ENCODE results near the gene CAPN7. TPM values are rescaled to one million over a fixed set of nuclear protein-coding genes. Genes with fewer than 3 reads are reported as not detected.

Gene CAPN7
- total RNA-seq, 2 donors from 2014 or later: 45.1 to 46.7 TPM

- H3K27ac ChIP-seq: no peak overlapping the region
- H3K4me1 ChIP-seq (replicated peaks): no peaks in the 10 kb centered on the region
- no peaks in the 10 kb centered on the region for H3K9me3 ChIP-seq
- H3K36me3 ChIP-seq: no peaks in the 10 kb centered on the region
- TF ChIP-seq POLR2A (IDR thresholded peaks at IDR 0.05) (no peak), CTCF (IDR thresholded peaks at IDR 0.05) (no peak), POLR2AphosphoS5 (IDR thresholded peaks at IDR 0.05) (no peak)
- H3K4me3 ChIP-seq: no peak overlapping the region
- intact Hi-C loops (cut with DNase I): no loop called here
- no peak for DNase-seq (ENCODE audit: low spot score)
- no peaks in the 10 kb centered on the region for H3K27me3 ChIP-seq (replicated peaks; ENCODE audit: insufficient read depth)
- 72% methylated on average over 4 of the region's 4 CpGs for WGBS
Measured at GRCh38 chr3:15279205-15279604, 73.2 kb downstream of the CAPN7 start.

- no peaks in the 10 kb centered on the region for H3K36me3 ChIP-seq
- WGBS: 72% methylated on average over 12 of the region's 12 CpGs
- TF ChIP-seq POLR2AphosphoS5 (IDR thresholded peaks at IDR 0.05) (no peak), POLR2A (IDR thresholded peaks at IDR 0.05) (no peak), CTCF (IDR thresholded peaks at IDR 0.05) (no peak)
- DNase-seq (ENCODE audit: low spot score): no peak
- no peaks in the 10 kb centered on the region for H3K9me3 ChIP-seq
- intact Hi-C loops (cut with DNase I): no loop called here
- no peaks in the 10 kb centered on the region for H3K27me3 ChIP-seq (replicated peaks; ENCODE audit: insufficient read depth)
- H3K4me1 ChIP-seq (replicated peaks): no peaks in the 10 kb centered on the region
- H3K27ac ChIP-seq: no peak overlapping the region
- no peak overlapping the region for H3K4me3 ChIP-seq
Measured at GRCh38 chr3:15279671-15280402, 73.8 kb downstream of the CAPN7 start.

- intact Hi-C loops (cut with DNase I): no loop called here
- Histone ChIP-seq H3K36me3 (no peaks in the 10 kb centered on the region), H3K4me3 (no peak overlapping the region), H3K4me1 (replicated peaks) (no peaks in the 10 kb centered on the region), H3K9me3 (no peaks in the 10 kb centered on the region), H3K27me3 (replicated peaks; ENCODE audit: insufficient read depth) (no peaks in the 10 kb centered on the region), H3K27ac (no peak overlapping the region)
- TF ChIP-seq POLR2AphosphoS5 (IDR thresholded peaks at IDR 0.05) (no peak), CTCF (IDR thresholded peaks at IDR 0.05) (no peak)
- 95% methylated on average over 10 of the region's 10 CpGs for WGBS
- no peak for DNase-seq (ENCODE audit: low spot score)
Measured at GRCh38 chr3:15280853-15281532, 74.9 kb downstream of the CAPN7 start.

GRCh38 chr3:15281817-15282216 lies 75.8 kb downstream of the CAPN7 start:
- Histone ChIP-seq H3K9me3 (no peaks in the 10 kb centered on the region), H3K27ac (no peak overlapping the region), H3K27me3 (replicated peaks; ENCODE audit: insufficient read depth) (no peaks in the 10 kb centered on the region), H3K4me1 (replicated peaks) (no peaks in the 10 kb centered on the region), H3K4me3 (no peak overlapping the region), H3K36me3 (no peaks in the 10 kb centered on the region)
- intact Hi-C loops (cut with DNase I): no loop called here
- TF ChIP-seq POLR2AphosphoS5 (IDR thresholded peaks at IDR 0.05) (no peak), POLR2A (IDR thresholded peaks at IDR 0.05) (no peak), CTCF (IDR thresholded peaks at IDR 0.05) (no peak)
- no peak for DNase-seq (ENCODE audit: low spot score)
- WGBS: 92% methylated on average over 9 of the region's 9 CpGs

GRCh38 chr3:15283702-15284101 lies 77.7 kb downstream of the CAPN7 start:
- Histone ChIP-seq H3K36me3 (no peaks in the 10 kb centered on the region), H3K4me1 (replicated peaks) (no peaks in the 10 kb centered on the region), H3K27ac (no peak overlapping the region), H3K27me3 (replicated peaks; ENCODE audit: insufficient read depth) (no peaks in the 10 kb centered on the region), H3K9me3 (no peaks in the 10 kb centered on the region), H3K4me3 (no peak overlapping the region)
- 93% methylated on average over 1 of the region's 1 CpG for WGBS
- no peak for TF ChIP-seq POLR2A (IDR thresholded peaks at IDR 0.05)
- no peak for DNase-seq (ENCODE audit: low spot score)
- intact Hi-C loops (cut with DNase I): no loop called here
